Stimulated activated CD8-positive, alpha-beta memory T cell treated with anti-CD3 and anti-CD28 coated beads, Interleukin-12 subunit alpha, Interleukin-12 subunit beta, amount 100 ng/mL, for 4 hours (primary cell): ENCODE measurements around the gene TACO1.

Source experiments
- DNase-seq: peaks from one replicate; pipeline ENCODE4 v3.0.0-alpha.2; 2020; ENCODE audit warnings: low read depth

The TACO1 gene

GRCh38 chr17:63600569-63601438, at the start of gene TACO1:
TACO1 (plus strand) TSS chr17:63600895; CDS start chr17:63601084, 189 bp downstream.
- DNase-seq: peak; percentile 55

- DNase-seq: no peak
Observed at GRCh38 chr17:63552211-63552610, 48.5 kb upstream of the TACO1 start.

GRCh38 chr17:63555500-63556156, 45.1 kb upstream of the TACO1 start:
- DNase-seq: no peak

GRCh38 chr17:63557416-63557815, 43.3 kb upstream of the TACO1 start:
- DNase-seq: no peak

GRCh38 chr17:63558441-63558840, 42.3 kb upstream of the TACO1 start:
- no peak for DNase-seq

- DNase-seq: no peak
Observed at GRCh38 chr17:63561819-63562218, 38.9 kb upstream of the TACO1 start.

GRCh38 chr17:63563339-63563738, 37.4 kb upstream of the TACO1 start:
- DNase-seq: no peak

GRCh38 chr17:63564562-63564961, 36.1 kb upstream of the TACO1 start:
- no peak for DNase-seq

- DNase-seq: no peak
Observed at GRCh38 chr17:63567229-63567628, 33.5 kb upstream of the TACO1 start.

GRCh38 chr17:63568563-63568962, 32.1 kb upstream of the TACO1 start:
- DNase-seq: no peak

- DNase-seq: no peak
Observed at GRCh38 chr17:63571632-63572310, 28.9 kb upstream of the TACO1 start.

- no peak for DNase-seq
Observed at GRCh38 chr17:63573634-63574033, 27.1 kb upstream of the TACO1 start.

GRCh38 chr17:63578027-63578768, 22.5 kb upstream of the TACO1 start:
- DNase-seq: no peak

GRCh38 chr17:63578769-63579111, 22.0 kb upstream of the TACO1 start:
- no peak for DNase-seq

GRCh38 chr17:63579633-63580032, 21.1 kb upstream of the TACO1 start:
- no peak for DNase-seq

- DNase-seq: no peak
Observed at GRCh38 chr17:63587770-63588169, 12.9 kb upstream of the TACO1 start.

- DNase-seq: no peak
Observed at GRCh38 chr17:63588797-63589196, 11.9 kb upstream of the TACO1 start.

- DNase-seq: no peak
Observed at GRCh38 chr17:63589646-63590045, 11.0 kb upstream of the TACO1 start.

- no peak for DNase-seq
Observed at GRCh38 chr17:63592797-63593196, 7.9 kb upstream of the TACO1 start.

- no peak for DNase-seq
Observed at GRCh38 chr17:63595132-63595531, 5.6 kb upstream of the TACO1 start.

- DNase-seq: no peak
Observed at GRCh38 chr17:63596856-63597586, 3.7 kb upstream of the TACO1 start.

- DNase-seq: no peak
Observed at GRCh38 chr17:63598281-63598680, 2.4 kb upstream of the TACO1 start.
